ENCODE data around the gene REC114.

DNA sequence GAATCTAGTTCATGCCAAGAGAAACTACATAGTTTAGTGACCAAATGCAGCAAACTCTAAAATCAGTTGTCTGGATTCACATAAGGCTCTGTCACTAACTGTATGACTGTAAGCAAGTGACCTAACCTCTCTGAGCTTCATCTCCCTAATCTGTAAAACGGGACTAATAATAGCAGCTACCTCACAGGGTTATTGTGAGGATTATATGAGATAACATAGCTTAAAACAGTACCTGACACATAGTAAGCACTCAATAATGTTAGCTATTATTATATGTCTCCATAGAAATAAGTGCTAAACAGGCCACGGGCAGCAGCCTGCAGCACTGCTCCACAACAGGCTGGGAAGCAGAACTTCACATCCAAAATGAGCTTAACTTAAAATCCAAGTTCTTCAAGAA lies 160.0 kb downstream of the REC114 start:
- TF ChIP-seq POLR2AphosphoS5 (IDR thresholded peaks at IDR 0.05; ENCODE audit: low read depth, low read length) (no peak), TAF1 (IDR thresholded peaks at IDR 0.05; ENCODE audit: borderline replicate concordance, insufficient read depth, low read length) (no peak), SIN3A (IDR thresholded peaks at IDR 0.05; ENCODE audit: borderline replicate concordance, insufficient read depth, low read length) (no peak)
- TF ChIP-seq, protein P1, sequence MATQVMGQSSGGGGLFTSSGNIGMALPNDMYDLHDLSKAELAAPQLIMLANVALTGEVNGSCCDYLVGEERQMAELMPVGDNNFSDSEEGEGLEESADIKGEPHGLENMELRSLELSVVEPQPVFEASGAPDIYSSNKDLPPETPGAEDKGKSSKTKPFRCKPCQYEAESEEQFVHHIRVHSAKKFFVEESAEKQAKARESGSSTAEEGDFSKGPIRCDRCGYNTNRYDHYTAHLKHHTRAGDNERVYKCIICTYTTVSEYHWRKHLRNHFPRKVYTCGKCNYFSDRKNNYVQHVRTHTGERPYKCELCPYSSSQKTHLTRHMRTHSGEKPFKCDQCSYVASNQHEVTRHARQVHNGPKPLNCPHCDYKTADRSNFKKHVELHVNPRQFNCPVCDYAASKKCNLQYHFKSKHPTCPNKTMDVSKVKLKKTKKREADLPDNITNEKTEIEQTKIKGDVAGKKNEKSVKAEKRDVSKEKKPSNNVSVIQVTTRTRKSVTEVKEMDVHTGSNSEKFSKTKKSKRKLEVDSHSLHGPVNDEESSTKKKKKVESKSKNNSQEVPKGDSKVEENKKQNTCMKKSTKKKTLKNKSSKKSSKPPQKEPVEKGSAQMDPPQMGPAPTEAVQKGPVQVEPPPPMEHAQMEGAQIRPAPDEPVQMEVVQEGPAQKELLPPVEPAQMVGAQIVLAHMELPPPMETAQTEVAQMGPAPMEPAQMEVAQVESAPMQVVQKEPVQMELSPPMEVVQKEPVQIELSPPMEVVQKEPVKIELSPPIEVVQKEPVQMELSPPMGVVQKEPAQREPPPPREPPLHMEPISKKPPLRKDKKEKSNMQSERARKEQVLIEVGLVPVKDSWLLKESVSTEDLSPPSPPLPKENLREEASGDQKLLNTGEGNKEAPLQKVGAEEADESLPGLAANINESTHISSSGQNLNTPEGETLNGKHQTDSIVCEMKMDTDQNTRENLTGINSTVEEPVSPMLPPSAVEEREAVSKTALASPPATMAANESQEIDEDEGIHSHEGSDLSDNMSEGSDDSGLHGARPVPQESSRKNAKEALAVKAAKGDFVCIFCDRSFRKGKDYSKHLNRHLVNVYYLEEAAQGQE (IDR thresholded peaks at IDR 0.05; ENCODE audit: insufficient read depth in 1 of 2, low read depth in 2 of 2, low read length in 2 of 2), result no peak

Measured in PFSK-1 (cell line).